ENCODE data around the gene TTC34.

Gene TTC34

GRCh38 chr1:2795926-2796325 lies 5.6 kb downstream of the TTC34 start:
- Histone ChIP-seq H3F3A (ENCODE audit: insufficient read depth) (no peaks in the 10 kb centered on the region), H3K79me2 (ENCODE audit: insufficient read depth, low read length) (no peaks in the 10 kb centered on the region), H3K27me3 (ENCODE audit: low read length) (no peaks in the 10 kb centered on the region), H3K9me3 (ENCODE audit: insufficient read depth, low read length) (no peaks in the 10 kb centered on the region), H3K9me2 (replicated peaks; ENCODE audit: insufficient read depth, low read length) (no peaks in the 10 kb centered on the region), H3K4me3 (ENCODE audit: insufficient read depth, low read length, poor library complexity, severe bottlenecking) (no peak overlapping the region), H3K36me3 (ENCODE audit: low read length) (no peaks in the 10 kb centered on the region), H3K4me2 (ENCODE audit: low read depth, low read length, poor library complexity, severe bottlenecking) (no peak overlapping the region), H3K9ac (ENCODE audit: low read length) (no peak overlapping the region), H4K20me1 (ENCODE audit: low read depth, low read length) (no peaks in the 10 kb centered on the region), H3K27ac (ENCODE audit: low read depth, low read length) (no peak overlapping the region), H2AFZ (ENCODE audit: low read depth, low read length, severe bottlenecking) (no peak overlapping the region)
- TF ChIP-seq, protein P1, sequence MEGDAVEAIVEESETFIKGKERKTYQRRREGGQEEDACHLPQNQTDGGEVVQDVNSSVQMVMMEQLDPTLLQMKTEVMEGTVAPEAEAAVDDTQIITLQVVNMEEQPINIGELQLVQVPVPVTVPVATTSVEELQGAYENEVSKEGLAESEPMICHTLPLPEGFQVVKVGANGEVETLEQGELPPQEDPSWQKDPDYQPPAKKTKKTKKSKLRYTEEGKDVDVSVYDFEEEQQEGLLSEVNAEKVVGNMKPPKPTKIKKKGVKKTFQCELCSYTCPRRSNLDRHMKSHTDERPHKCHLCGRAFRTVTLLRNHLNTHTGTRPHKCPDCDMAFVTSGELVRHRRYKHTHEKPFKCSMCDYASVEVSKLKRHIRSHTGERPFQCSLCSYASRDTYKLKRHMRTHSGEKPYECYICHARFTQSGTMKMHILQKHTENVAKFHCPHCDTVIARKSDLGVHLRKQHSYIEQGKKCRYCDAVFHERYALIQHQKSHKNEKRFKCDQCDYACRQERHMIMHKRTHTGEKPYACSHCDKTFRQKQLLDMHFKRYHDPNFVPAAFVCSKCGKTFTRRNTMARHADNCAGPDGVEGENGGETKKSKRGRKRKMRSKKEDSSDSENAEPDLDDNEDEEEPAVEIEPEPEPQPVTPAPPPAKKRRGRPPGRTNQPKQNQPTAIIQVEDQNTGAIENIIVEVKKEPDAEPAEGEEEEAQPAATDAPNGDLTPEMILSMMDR (IDR thresholded peaks at IDR 0.05; ENCODE audit: insufficient read depth, low read length, poor library complexity, severe bottlenecking), result no peak
- TF ChIP-seq EZH2phosphoT487 (conservative IDR thresholded peaks at IDR 0.05; ENCODE audit: low read length), result no peak

GRCh38 chr1:2791027-2791760 lies 10.3 kb downstream of the TTC34 start:
- no peaks in the 10 kb centered on the region for H3K9me3 ChIP-seq (ENCODE audit: insufficient read depth, low read length)
- H3K36me3 ChIP-seq (ENCODE audit: low read length), result no peaks in the 10 kb centered on the region
- no peaks in the 10 kb centered on the region for H3K79me2 ChIP-seq (ENCODE audit: insufficient read depth, low read length)
- H3K9me2 ChIP-seq (replicated peaks; ENCODE audit: insufficient read depth, low read length), result no peaks in the 10 kb centered on the region
- H3K27me3 ChIP-seq (ENCODE audit: low read length), result no peaks in the 10 kb centered on the region
- TF ChIP-seq, protein P1 (IDR thresholded peaks at IDR 0.05; ENCODE audit: insufficient read depth, low read length, poor library complexity, severe bottlenecking), result no peak
- no peak for TF ChIP-seq EZH2phosphoT487 (conservative IDR thresholded peaks at IDR 0.05; ENCODE audit: low read length)
- no peak overlapping the region for H3K4me3 ChIP-seq (ENCODE audit: insufficient read depth, low read length, poor library complexity, severe bottlenecking)
- no peaks in the 10 kb centered on the region for H3F3A ChIP-seq (ENCODE audit: insufficient read depth)
- H3K9ac ChIP-seq (ENCODE audit: low read length), result no peak overlapping the region
- H2AFZ ChIP-seq (ENCODE audit: low read depth, low read length, severe bottlenecking), result no peak overlapping the region
- no peaks in the 10 kb centered on the region for H4K20me1 ChIP-seq (ENCODE audit: low read depth, low read length)
- no peak overlapping the region for H3K4me2 ChIP-seq (ENCODE audit: low read depth, low read length, poor library complexity, severe bottlenecking)
- no peak overlapping the region for H3K27ac ChIP-seq (ENCODE audit: low read depth, low read length)

- no peak overlapping the region for H3K9ac ChIP-seq (ENCODE audit: low read length)
- no peak overlapping the region for H3K4me3 ChIP-seq (ENCODE audit: insufficient read depth, low read length, poor library complexity, severe bottlenecking)
- no peaks in the 10 kb centered on the region for H3F3A ChIP-seq (ENCODE audit: insufficient read depth)
- H2AFZ ChIP-seq (ENCODE audit: low read depth, low read length, severe bottlenecking), result no peak overlapping the region
- H3K9me2 ChIP-seq (replicated peaks; ENCODE audit: insufficient read depth, low read length), result no peaks in the 10 kb centered on the region
- no peaks in the 10 kb centered on the region for H3K36me3 ChIP-seq (ENCODE audit: low read length)
- no peak for TF ChIP-seq EZH2phosphoT487 (conservative IDR thresholded peaks at IDR 0.05; ENCODE audit: low read length)
- TF ChIP-seq, protein P1 (IDR thresholded peaks at IDR 0.05; ENCODE audit: insufficient read depth, low read length, poor library complexity, severe bottlenecking), result no peak
- H3K79me2 ChIP-seq (ENCODE audit: insufficient read depth, low read length), result no peaks in the 10 kb centered on the region
- H3K4me2 ChIP-seq (ENCODE audit: low read depth, low read length, poor library complexity, severe bottlenecking), result no peak overlapping the region
- H4K20me1 ChIP-seq (ENCODE audit: low read depth, low read length), result no peaks in the 10 kb centered on the region
- no peak overlapping the region for H3K27ac ChIP-seq (ENCODE audit: low read depth, low read length)
- no peaks in the 10 kb centered on the region for H3K9me3 ChIP-seq (ENCODE audit: insufficient read depth, low read length)
- no peaks in the 10 kb centered on the region for H3K27me3 ChIP-seq (ENCODE audit: low read length)
These were observed 11.4 kb downstream of the TTC34 start for GRCh38 chr1:2789986-2790581.

All from SU-DHL-6 (cell line).